IMR-90 (cell line): Measurements from ENCODE around the gene RPL19. TPM values are rescaled to one million over a fixed set of nuclear protein-coding genes. Genes with fewer than 3 reads are reported as not detected.
A peak's percentile ranks its signal among the peaks of the same experiment; 100 is the strongest.

Source experiments
- ATAC-seq: fragments of 200-7000 bp; cut with Tn5 transposase; 2 replicates; pipeline ENCODE4 v1.9.1; 2020; ENCODE audit warnings: low read depth, mild to moderate bottlenecking, moderate library complexity
- BruUV-seq: library from RNA; stranded (reverse); fragments of 400-500 nt; replicated peaks from 2 replicates; lab custom pipeline; 2021; lab: Mats Ljungman, UMichigan
- CTCF ChIA-PET: fragments of 300-600 bp; formaldehyde crosslinking; extraction: SDS; loops from one replicate; lab custom pipeline; 2021; ENCODE audit warnings: antibody characterized with exemption; lab: Yijun Ruan, JAX
- POLR2A ChIA-PET: fragments of 300-600 bp; sonication (Branson Sonifier 250); formaldehyde crosslinking; loops from one replicate; lab custom pipeline; 2022; ENCODE audit warnings: antibody characterized with exemption; ENCODE audit not compliant: unreplicated experiment; lab: Charles Lee
- DNase-seq: peaks from one replicate; pipeline ENCODE4 v3.0.0; 2013
- H2AFZ ChIP-seq: replicated peaks from 2 replicates; pipeline ENCODE3; 2013; ENCODE audit warnings: low read length, mild to moderate bottlenecking; ENCODE audit not compliant: poor library complexity
- H2AK5ac ChIP-seq: 2 replicates; pipeline ENCODE4 v1.6.1; 2013; ENCODE audit warnings: low read depth, low read length, inconsistent platforms
- H2AK9ac ChIP-seq: replicated peaks from 2 replicates; pipeline ENCODE3; 2013; ENCODE audit warnings: mild to moderate bottlenecking, low read depth, low read length, moderate library complexity; ENCODE audit not compliant: poor library complexity
- H2BK120ac ChIP-seq: 2 replicates; pipeline ENCODE4 v1.6.1; 2013; ENCODE audit warnings: low read depth, low read length, inconsistent platforms
- H2BK15ac ChIP-seq: 3 replicates; pipeline ENCODE4 v1.6.1; 2013; ENCODE audit warnings: low read depth, low read length, inconsistent platforms
- H2BK20ac ChIP-seq: 2 replicates; pipeline ENCODE4 v1.6.1; 2013; ENCODE audit warnings: low read depth, mild to moderate bottlenecking, inconsistent platforms, low read length, moderate library complexity
- H2BK5ac ChIP-seq: 2 replicates; pipeline ENCODE4 v1.6.1; 2013; ENCODE audit warnings: mild to moderate bottlenecking, low read depth, low read length, inconsistent platforms; ENCODE audit not compliant: poor library complexity, severe bottlenecking
- H3K14ac ChIP-seq: replicated peaks from 2 replicates; pipeline ENCODE4 v1.6.1; 2013; ENCODE audit warnings: low read depth, low read length, inconsistent platforms
- H3K18ac ChIP-seq: 2 replicates; pipeline ENCODE4 v1.6.1; 2013; ENCODE audit warnings: low read depth, low read length, control low read depth
- H3K23ac ChIP-seq: 2 replicates; pipeline ENCODE4 v1.6.1; 2013; ENCODE audit warnings: low read depth, low read length, inconsistent platforms
- H3K27ac ChIP-seq: 2 replicates; pipeline ENCODE4 v1.5.1; 2013; ENCODE audit warnings: mild to moderate bottlenecking, control low read depth, low read length; ENCODE audit not compliant: insufficient read depth
- H3K27me3 ChIP-seq: 2 replicates; pipeline ENCODE4 v1.6.1; 2013; ENCODE audit warnings: low read length; ENCODE audit not compliant: control insufficient read depth, insufficient read depth
- H3K36me3 ChIP-seq: 2 replicates; pipeline ENCODE4 v1.6.1; 2013; ENCODE audit warnings: low read length, mixed read lengths; ENCODE audit not compliant: control insufficient read depth, insufficient read depth
- H3K4ac ChIP-seq: 2 replicates; pipeline ENCODE4 v1.6.1; 2013; ENCODE audit warnings: low read depth, low read length, inconsistent platforms
- H3K4me1 ChIP-seq: 2 replicates; pipeline ENCODE4 v1.6.1; 2013; ENCODE audit warnings: low read length, mixed read lengths; ENCODE audit not compliant: control insufficient read depth, insufficient read depth
- H3K4me2 ChIP-seq: 2 replicates; pipeline ENCODE4 v1.6.1; 2013; ENCODE audit warnings: low read depth, mild to moderate bottlenecking, control low read depth, low read length, moderate library complexity
- H3K4me3 ChIP-seq: 2 replicates; pipeline ENCODE4 v1.5.1; 2013; ENCODE audit warnings: low read depth, mild to moderate bottlenecking, control low read depth, low read length, moderate library complexity; ENCODE audit not compliant: insufficient read depth
- H3K56ac ChIP-seq: 2 replicates; pipeline ENCODE4 v1.6.1; 2013; ENCODE audit warnings: low read length, inconsistent platforms; ENCODE audit not compliant: insufficient read depth; ENCODE audit errors: extremely low read depth
- H3K79me1 ChIP-seq, 2 experiments: 2 replicates each; pipeline ENCODE4 v1.6.1; 2013; ENCODE audit warnings: low read length in 2 of 2, inconsistent platforms in 1 of 2, low read depth in 1 of 2
- H3K9ac ChIP-seq: 2 replicates; pipeline ENCODE4 v1.6.1; 2013; ENCODE audit warnings: low read depth, low read length, control low read depth
- H3K9me1 ChIP-seq: 2 replicates; pipeline ENCODE4 v1.6.1; 2013; ENCODE audit warnings: low read length, inconsistent platforms; ENCODE audit not compliant: insufficient read depth
- H3K9me3 ChIP-seq: 2 replicates; pipeline ENCODE4 v1.6.1; 2013; ENCODE audit warnings: low read length; ENCODE audit not compliant: control insufficient read depth, insufficient read depth
- H4K20me1 ChIP-seq: 2 replicates; pipeline ENCODE4 v1.6.1; 2013; ENCODE audit warnings: low read length, inconsistent platforms; ENCODE audit not compliant: insufficient read depth
- H4K5ac ChIP-seq: 2 replicates; pipeline ENCODE4 v1.6.1; 2013; ENCODE audit warnings: mild to moderate bottlenecking, low read depth, low read length, control low read depth
- H4K8ac ChIP-seq, 2 experiments: 2 replicates each; pipeline ENCODE4 v1.6.1; 2013; ENCODE audit warnings: low read depth in 2 of 2, low read length in 2 of 2, control low read depth in 1 of 2, inconsistent platforms in 1 of 2
- H4K91ac ChIP-seq: 2 replicates; pipeline ENCODE4 v1.6.1; 2013; ENCODE audit warnings: low read depth, low read length, inconsistent platforms; ENCODE audit not compliant: insufficient read depth
- BHLHE40 ChIP-seq: fragments of 150-350 bp; IDR thresholded peaks from 2 replicates; pipeline ENCODE4 v1.6.1; 2016; ENCODE audit warnings: mild to moderate bottlenecking, low read depth, low read length
- CEBPB ChIP-seq: IDR thresholded peaks from 2 replicates; pipeline ENCODE4 v1.6.1; 2012; ENCODE audit warnings: low read depth, low read length, improper control_type of control experiment
- CHD1 ChIP-seq: IDR thresholded peaks from 2 replicates; pipeline ENCODE4 v1.6.1; 2012; ENCODE audit warnings: low read depth, low read length, improper control_type of control experiment
- FOS ChIP-seq: fragments of 150-350 bp; IDR thresholded peaks from 2 replicates; pipeline ENCODE4 v1.6.1; 2016; ENCODE audit warnings: low read depth, low read length
- MAFK ChIP-seq: IDR thresholded peaks from 2 replicates; pipeline ENCODE4 v1.6.1; 2012; ENCODE audit warnings: low read depth, low read length, improper control_type of control experiment
- MAZ ChIP-seq: IDR thresholded peaks from 2 replicates; pipeline ENCODE4 v1.6.1; 2012; ENCODE audit warnings: low read depth, mild to moderate bottlenecking, low read length, improper control_type of control experiment, moderate library complexity, borderline replicate concordance
- MXI1 ChIP-seq: IDR thresholded peaks from 2 replicates; pipeline ENCODE4 v1.6.1; 2012; ENCODE audit warnings: low read depth, mild to moderate bottlenecking, low read length, moderate library complexity, borderline replicate concordance
- NFE2L2 ChIP-seq: fragments of 150-350 bp; IDR thresholded peaks from 2 replicates; pipeline ENCODE4 v1.6.1; 2016; ENCODE audit warnings: low read depth, mild to moderate bottlenecking, low read length
- POLR2A ChIP-seq: IDR thresholded peaks from 2 replicates; pipeline ENCODE4 v1.6.1; 2012; ENCODE audit warnings: mild to moderate bottlenecking, low read depth, low read length
- RAD21 ChIP-seq: IDR thresholded peaks from 2 replicates; pipeline ENCODE4 v1.6.1; 2012; ENCODE audit warnings: low read length, improper control_type of control experiment
- RCOR1 ChIP-seq: IDR thresholded peaks from 2 replicates; pipeline ENCODE4 v1.6.1; 2012; ENCODE audit warnings: mild to moderate bottlenecking, low read length, improper control_type of control experiment; ENCODE audit not compliant: insufficient replicate concordance
- RFX5 ChIP-seq: IDR thresholded peaks from 2 replicates; pipeline ENCODE4 v1.8.0; 2012; ENCODE audit warnings: low read depth, mild to moderate bottlenecking, low read length, moderate library complexity
- SMC3 ChIP-seq: fragments of 150-350 bp; IDR thresholded peaks from 2 replicates; pipeline ENCODE4 v1.6.1; 2016; ENCODE audit warnings: low read depth, mild to moderate bottlenecking, antibody characterized with exemption, low read length, moderate library complexity
- USF2 ChIP-seq: fragments of 150-350 bp; IDR thresholded peaks from 2 replicates; pipeline ENCODE4 v1.6.1; 2017; ENCODE audit warnings: mild to moderate bottlenecking, antibody characterized with exemption, low read length, low read depth
- WGBS, 2 experiments: methylation state at CpG; one replicate each; pipeline versions ENCODE4 v1.1.5 to v1.1.7; 2013; ENCODE audit warnings: missing lambda C conversion rate in 2 of 2; ENCODE audit not compliant: insufficient read length in 1 of 2; ENCODE audit errors: extremely low coverage in 2 of 2; 5-methylcytosine and 5-hydroxymethylcytosine counted together
- dilution Hi-C: fragments of 300-500 bp; cut with HindIII; formaldehyde crosslinking; loops from one replicate; pipeline ENCODE4 v1.14.3; 2018; ENCODE audit warnings: low sequenced_read_pairs; ENCODE audit not compliant: unreplicated experiment
- in situ Hi-C: fragments of 300-500 bp; cut with MboI; formaldehyde crosslinking; loops from 3 replicates; pipeline ENCODE4 v1.14.3; 2019; ENCODE audit warnings: low sequenced_read_pairs, inconsistent platforms, mixed read lengths
- intact Hi-C: fragments of 100-400 bp; cut with micrococcal nuclease; formaldehyde crosslinking; loops from 2 replicates; pipeline ENCODE4 v1.10.0; 2022
- polyA plus RNA-seq, 3 experiments: library from polyadenylated mRNA; depleted of rRNA; stranded (reverse); fragments of >200 nt; gene quantifications; 2 replicates each; pipeline ENCODE4 v1.2.3, GENCODE V29; 2012; ENCODE audit warnings: low replicate concordance in 1 of 3
- total RNA-seq: library from RNA; depleted of rRNA; stranded (reverse); fragments of >200 nt; gene quantifications from 2 replicates; pipeline ENCODE4 v1.2.3, GENCODE V29; 2012
- TF ChIP-seq, protein P1 (sequence below): fragments of 150-350 bp; IDR thresholded peaks from 2 replicates; pipeline ENCODE4 v1.6.1; 2016; ENCODE audit warnings: low read depth, mild to moderate bottlenecking, low read length, moderate library complexity, borderline replicate concordance
- TF ChIP-seq, protein P2 (sequence below): conservative IDR thresholded peaks from 2 replicates; pipeline ENCODE4 v1.5.1; 2012; ENCODE audit warnings: mild to moderate bottlenecking, low read depth, low read length, improper control_type of control experiment

The RPL19 gene
- total and polyA plus RNA-seq, 2 of the 4 experiments (the other 2 are of a cell fraction), result 2,101 to 2,466 TPM

DNA sequence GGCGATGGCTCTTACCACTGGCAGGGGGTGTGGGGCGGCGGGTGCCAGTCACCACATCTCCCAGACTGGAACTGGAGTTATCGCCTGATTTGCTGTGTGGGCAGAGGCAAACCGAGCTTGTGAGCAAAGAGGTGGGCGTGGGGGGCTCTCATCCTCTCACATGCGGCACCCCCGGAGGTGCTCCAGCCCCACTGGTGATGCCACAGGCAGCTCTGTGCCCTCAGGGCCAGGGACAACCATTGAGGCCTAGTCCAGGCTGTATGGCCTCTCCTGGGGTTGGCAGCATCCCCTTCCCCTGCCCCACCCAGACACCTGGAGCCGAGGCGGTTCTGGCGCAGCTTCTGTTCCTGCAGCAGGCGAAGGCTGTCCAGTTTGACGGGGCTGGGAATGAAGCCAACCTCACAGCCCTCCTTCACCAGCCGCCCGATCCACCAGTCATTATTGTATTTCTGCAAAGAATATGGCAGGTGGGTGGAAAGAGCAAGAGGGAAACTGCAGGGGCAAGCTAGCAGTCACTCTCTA, 13.5 kb upstream of the RPL19 start:
- H2BK20ac ChIP-seq, result no peak overlapping the region
- H3K4ac ChIP-seq, result no peak overlapping the region
- no peak overlapping the region for H3K4me3 ChIP-seq
- no peak overlapping the region for H4K8ac ChIP-seq
- no peak overlapping the region for H3K23ac ChIP-seq
- dilution Hi-C loops, result no loop called here
- CTCF ChIA-PET, result no interaction called here
- WGBS, 2 experiments, result no CpG with 5 or more reads among the region's 15 CpGs
- intact Hi-C loops, result no loop called here
- H2AFZ ChIP-seq, result no peak overlapping the region
- no peaks in the 10 kb centered on the region for H3K9me3 ChIP-seq
- peaks cover 49% of the 10 kb centered on the region for H3K36me3 ChIP-seq
- no peak overlapping the region for H4K91ac ChIP-seq
- no peak overlapping the region for H3K14ac ChIP-seq
- H3K9ac ChIP-seq, result no peak overlapping the region
- ATAC-seq, result no peak
- H2AK5ac ChIP-seq, result no peak overlapping the region
- H3K18ac ChIP-seq, result no peak overlapping the region
- H3K9me1 ChIP-seq, result no peaks in the 10 kb centered on the region
- H3K4me2 ChIP-seq, result no peak overlapping the region
- no peak overlapping the region for H3K56ac ChIP-seq
- BruUV-seq, result no TSS peak
- no peak overlapping the region for H4K5ac ChIP-seq
- peaks cover 0 to 10% of the 10 kb centered on the region in 2 experiments; a peak in 1 of 4 replicates for H3K79me1 ChIP-seq
- in situ Hi-C loops, result no loop called here
- DNase-seq, result no peak
- H2BK5ac ChIP-seq, result no peak overlapping the region
- no peaks in the 10 kb centered on the region for H4K20me1 ChIP-seq
- no peak overlapping the region for H2BK15ac ChIP-seq
- H2AK9ac ChIP-seq, result peak overlapping the region; percentile 65
- TF ChIP-seq MAFK (no peak), RFX5 (no peak), USF2 (no peak), MAZ (no peak), BHLHE40 (no peak), RAD21 (no peak), NFE2L2 (no peak), CEBPB (no peak), POLR2A (no peak), SMC3 (no peak), CHD1 (no peak), RCOR1 (no peak), MXI1 (no peak), FOS (no peak)
- TF ChIP-seq, protein P1, sequence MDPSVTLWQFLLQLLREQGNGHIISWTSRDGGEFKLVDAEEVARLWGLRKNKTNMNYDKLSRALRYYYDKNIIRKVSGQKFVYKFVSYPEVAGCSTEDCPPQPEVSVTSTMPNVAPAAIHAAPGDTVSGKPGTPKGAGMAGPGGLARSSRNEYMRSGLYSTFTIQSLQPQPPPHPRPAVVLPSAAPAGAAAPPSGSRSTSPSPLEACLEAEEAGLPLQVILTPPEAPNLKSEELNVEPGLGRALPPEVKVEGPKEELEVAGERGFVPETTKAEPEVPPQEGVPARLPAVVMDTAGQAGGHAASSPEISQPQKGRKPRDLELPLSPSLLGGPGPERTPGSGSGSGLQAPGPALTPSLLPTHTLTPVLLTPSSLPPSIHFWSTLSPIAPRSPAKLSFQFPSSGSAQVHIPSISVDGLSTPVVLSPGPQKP, result no peak
- TF ChIP-seq, protein P2, sequence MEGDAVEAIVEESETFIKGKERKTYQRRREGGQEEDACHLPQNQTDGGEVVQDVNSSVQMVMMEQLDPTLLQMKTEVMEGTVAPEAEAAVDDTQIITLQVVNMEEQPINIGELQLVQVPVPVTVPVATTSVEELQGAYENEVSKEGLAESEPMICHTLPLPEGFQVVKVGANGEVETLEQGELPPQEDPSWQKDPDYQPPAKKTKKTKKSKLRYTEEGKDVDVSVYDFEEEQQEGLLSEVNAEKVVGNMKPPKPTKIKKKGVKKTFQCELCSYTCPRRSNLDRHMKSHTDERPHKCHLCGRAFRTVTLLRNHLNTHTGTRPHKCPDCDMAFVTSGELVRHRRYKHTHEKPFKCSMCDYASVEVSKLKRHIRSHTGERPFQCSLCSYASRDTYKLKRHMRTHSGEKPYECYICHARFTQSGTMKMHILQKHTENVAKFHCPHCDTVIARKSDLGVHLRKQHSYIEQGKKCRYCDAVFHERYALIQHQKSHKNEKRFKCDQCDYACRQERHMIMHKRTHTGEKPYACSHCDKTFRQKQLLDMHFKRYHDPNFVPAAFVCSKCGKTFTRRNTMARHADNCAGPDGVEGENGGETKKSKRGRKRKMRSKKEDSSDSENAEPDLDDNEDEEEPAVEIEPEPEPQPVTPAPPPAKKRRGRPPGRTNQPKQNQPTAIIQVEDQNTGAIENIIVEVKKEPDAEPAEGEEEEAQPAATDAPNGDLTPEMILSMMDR, result no peak
- H3K4me1 ChIP-seq, result no peaks in the 10 kb centered on the region
- no peak overlapping the region for H3K27ac ChIP-seq
- no peak overlapping the region for H2BK120ac ChIP-seq
- POLR2A ChIA-PET, result no interaction called here
- H3K27me3 ChIP-seq, result no peaks in the 10 kb centered on the region
